HG03280 (cell line): Measurements from ENCODE around the gene RANBP17.
"Not testable (repeated sequence)": the region's sequence is repeated elsewhere in the genome, so short reads cannot be mapped to it uniquely, and the experiment has no call there.

Source experiments
- ATAC-seq: cut with Tn5 transposase; IDR thresholded peaks from one replicate; pipeline ENCODE4 v1.9.1; 2021; ENCODE audit warnings: mild to moderate bottlenecking, moderate library complexity; ENCODE audit not compliant: unreplicated experiment

The RANBP17 gene

GRCh38 chr5:171143926-171144325 lies 282.1 kb downstream of the RANBP17 start:
- ATAC-seq: no peak

GRCh38 chr5:171149333-171149732 lies 287.5 kb downstream of the RANBP17 start:
- ATAC-seq: peak; percentile 87

GRCh38 chr5:171149772-171150171 lies 288.0 kb downstream of the RANBP17 start:
- no peak for ATAC-seq

DNA sequence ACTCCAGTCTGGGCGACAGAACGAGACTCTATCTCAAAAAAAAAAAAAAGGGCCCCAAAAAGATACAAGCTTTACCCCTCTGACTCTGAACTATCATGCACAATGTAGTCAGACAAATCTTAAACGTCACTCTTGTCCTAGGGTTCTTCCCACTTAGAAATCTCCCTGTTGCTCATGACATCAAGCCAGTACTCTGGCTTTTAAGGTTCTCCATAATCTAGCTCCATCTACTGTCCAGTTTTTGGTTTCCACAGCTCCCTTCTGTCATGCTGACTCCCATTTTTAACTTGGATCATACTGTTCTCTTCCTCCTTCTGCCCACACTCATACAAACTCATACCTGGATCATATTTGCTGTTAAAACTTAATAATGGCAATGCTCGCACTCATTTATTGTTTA lies 290.6 kb downstream of the RANBP17 start:
- no peak for ATAC-seq

DNA sequence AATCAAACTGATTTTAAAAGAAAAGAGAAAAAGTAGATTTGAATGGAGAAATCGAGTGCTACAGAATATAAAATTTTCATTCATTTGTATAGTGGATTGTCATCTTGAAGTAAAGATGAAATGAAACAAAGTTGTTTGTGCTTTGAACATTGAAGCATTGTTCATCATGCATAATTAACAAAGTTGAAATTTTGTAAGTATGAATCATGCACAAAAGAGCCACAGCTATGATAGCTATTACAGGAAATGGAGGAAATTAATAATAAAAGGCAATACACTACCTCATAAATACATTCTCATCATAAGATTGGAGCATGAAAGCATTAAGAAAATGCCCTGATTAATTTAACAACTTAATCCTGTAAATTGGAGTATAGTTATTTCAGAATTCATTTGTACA lies 293.8 kb downstream of the RANBP17 start:
- no peak for ATAC-seq

DNA sequence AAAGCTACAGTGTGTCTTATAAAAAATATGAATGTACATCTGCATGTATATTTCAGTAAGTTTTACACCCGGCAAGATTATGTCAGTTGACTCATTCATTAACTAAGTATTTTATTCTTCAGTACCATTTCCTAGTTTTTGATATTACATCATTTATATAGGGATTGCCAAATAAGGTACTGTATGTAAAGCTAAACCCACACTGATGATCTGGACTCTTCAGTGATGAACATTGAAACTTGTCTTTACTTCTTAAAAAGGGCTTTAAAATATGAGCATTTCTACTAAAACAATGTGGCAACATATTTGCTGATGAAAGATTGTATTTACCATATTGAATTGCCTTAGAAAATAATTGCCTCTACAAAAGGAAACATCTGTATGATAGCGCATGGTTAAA lies 295.5 kb downstream of the RANBP17 start:
- no peak for ATAC-seq

DNA sequence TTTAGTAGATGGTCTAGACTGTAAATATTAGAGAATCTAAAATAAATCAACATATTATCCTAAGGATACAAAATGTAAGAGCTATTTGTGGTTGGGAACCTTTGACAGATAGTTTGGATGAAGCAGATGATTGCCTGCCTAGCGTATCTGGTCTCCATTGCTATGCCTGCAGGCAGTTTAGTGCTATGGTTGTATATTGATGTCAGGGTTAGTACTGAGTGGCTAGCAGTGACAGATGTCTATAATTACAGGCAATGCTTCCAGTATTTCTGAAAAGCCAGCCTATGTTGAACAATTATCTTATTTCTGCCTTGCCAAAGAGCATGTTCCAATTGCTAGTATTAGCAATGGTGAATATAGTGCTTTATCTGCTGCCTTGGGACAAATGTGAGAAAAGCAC lies 296.0 kb downstream of the RANBP17 start:
- ATAC-seq: no peak

- no peak for ATAC-seq
Measured at GRCh38 chr5:171158581-171158980, 296.8 kb downstream of the RANBP17 start.

DNA sequence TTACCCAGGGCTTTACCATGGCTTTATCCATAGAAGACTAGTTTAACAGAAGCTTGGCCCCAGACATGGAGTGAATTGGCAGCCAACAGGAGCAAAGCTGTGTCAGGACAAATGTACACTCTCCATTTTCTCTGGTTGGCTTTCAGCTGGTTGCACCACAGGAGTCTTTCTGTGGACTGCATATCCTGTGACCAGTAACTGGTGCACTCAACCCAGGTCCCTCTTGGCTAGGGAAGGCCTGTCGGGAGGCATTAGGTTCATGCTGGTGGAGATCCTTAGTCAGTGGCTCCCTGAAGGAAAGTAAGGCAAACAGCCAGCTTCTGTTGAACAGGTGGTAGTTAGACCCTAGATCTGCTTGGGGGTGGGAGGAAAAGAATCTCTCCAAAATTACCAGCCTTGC lies 300.3 kb downstream of the RANBP17 start:
- ATAC-seq: no peak

GRCh38 chr5:171162596-171162995 lies 300.8 kb downstream of the RANBP17 start:
- ATAC-seq: peak; percentile 70

GRCh38 chr5:171166766-171167165 lies 304.9 kb downstream of the RANBP17 start:
- ATAC-seq: no peak

DNA sequence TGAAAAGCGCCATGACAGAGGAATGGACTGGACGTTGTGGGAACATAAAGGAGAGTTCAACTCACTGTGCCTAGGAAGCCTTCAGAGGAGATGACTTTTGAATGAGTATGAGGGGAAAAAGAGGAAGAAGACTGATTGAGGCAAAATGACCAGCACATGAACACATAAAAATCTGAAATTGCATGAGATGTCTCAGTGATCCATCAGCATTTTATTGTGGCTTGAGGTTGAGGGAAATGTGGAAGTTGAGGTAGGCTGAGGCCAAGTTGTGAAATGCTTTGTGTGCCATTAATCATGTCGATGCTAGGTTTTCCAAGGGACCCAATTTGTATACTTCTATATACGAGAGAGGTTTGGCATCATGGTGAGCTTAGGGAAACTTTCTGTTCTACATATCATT lies 306.4 kb downstream of the RANBP17 start:
- ATAC-seq: no peak

DNA sequence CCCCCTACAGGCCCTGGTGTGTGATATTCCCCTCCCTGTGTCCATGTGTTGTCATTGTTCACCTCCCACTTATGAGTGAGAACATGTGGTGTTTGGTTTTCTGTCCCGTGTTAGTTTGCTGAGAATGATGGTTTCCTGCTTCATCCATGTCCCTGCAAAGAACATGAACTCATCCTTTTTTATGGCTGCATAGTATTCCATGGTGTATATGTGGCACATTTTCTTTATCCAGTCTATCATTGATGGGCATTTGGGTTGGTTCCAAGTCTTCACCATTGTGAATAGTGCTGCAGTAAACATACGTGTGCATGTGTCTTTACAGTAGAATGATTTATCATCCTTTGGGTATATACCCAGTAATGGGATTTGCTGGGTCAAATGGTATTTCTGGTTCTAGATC lies 313.1 kb downstream of the RANBP17 start:
- ATAC-seq: not testable (repeated sequence)

GRCh38 chr5:171175746-171176145 lies 313.9 kb downstream of the RANBP17 start:
- ATAC-seq: no peak

DNA sequence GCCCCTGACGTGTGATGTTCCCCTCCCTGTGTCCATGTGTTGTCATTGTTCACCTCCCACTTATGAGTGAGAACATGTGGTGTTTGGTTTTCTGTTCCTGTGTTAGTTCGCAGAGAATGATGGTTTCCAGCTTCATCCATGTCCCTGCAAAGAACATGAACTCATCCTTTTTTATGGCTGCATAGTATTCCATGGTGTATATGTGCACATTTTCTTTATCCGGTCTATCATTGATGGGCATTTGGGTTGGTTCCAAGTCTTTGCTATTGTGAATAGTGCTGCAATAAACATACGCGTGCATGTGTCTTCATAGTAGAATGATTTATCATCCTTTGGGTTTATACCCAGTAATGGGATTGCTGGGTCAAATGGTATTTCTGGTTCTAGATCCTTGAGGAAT lies 316.4 kb downstream of the RANBP17 start:
- ATAC-seq: not testable (repeated sequence)

DNA sequence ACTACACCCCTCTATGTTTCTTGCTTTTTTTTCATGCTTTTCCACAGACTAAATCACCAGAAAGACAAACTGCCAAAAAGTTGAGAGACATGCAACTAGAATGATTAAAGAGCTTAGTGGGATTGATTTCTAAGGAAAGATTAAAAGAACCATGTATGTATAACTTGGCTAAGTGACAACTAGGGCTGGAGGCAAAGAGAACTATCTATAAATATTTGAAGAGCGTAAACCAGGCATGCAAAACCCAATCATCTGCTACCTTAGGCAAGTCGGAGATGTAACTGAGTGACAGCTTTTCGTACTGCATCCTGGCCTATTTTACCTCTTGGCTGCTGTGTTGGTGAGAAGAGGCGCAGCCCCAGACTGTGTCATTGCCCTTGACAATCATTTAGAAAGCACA lies 326.2 kb downstream of the RANBP17 start:
- no peak for ATAC-seq

DNA sequence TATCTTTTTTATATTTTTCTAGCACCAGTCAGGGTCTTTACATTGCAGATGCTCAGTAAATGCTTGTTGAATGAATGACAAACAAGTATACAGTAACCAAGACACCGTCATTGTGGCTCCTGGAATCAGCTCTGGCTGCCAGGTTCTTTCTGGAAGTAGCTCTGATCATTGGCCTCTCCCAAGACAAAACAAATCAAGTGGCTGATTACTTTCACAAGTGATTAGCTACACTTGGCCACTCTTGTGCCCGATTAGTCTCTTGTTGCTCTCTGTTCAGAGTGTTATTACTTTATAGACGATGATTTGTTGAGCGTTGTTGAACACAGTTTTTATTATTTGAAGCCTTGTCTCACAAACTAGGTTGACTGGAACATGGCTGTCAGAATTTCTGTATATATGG lies 327.6 kb downstream of the RANBP17 start:
- no peak for ATAC-seq

DNA sequence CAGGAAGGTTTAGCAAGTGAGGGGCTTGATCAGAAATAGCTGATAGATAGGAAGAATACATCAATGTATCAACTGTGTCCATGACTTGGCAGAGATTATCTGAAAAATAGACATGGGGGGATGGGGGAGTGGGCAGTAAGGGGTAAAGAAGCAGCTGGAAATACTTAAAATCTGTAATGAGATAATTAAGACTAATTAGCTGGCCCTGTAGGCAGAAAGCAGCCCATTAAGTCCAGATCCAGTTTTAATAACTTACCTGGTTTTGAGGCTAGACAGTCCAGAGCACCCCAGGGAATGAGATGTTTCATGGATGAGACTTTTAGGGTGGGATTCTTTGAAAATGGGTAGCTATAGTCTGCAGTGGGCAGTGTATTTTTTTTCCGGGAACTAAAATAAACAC lies 330.3 kb downstream of the RANBP17 start:
- no peak for ATAC-seq

- ATAC-seq: no peak
Measured at GRCh38 chr5:171201310-171201709, 339.5 kb downstream of the RANBP17 start.

GRCh38 chr5:171205375-171205774 lies 343.6 kb downstream of the RANBP17 start:
- no peak for ATAC-seq

GRCh38 chr5:171207256-171207847 lies 345.5 kb downstream of the RANBP17 start:
- ATAC-seq: no peak

DNA sequence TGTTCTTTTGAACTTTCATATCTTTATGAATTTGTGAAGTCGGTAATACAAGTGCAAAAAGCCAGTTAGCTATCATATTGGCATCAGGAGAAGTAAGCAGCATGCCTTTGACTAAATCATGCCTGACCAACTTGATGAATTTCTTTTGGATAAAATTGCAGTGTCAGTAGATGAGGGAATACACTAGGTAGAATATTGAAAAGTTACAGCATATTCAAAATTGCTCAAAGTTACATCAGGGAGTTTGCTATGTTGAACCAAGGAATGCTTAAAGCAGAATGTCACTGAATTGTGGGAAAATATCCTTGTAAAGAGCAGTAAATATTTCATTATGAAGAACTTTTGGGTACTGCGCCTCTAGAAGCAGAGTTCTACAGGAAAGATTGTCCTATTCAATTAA lies 360.1 kb downstream of the RANBP17 start:
- ATAC-seq: no peak

DNA sequence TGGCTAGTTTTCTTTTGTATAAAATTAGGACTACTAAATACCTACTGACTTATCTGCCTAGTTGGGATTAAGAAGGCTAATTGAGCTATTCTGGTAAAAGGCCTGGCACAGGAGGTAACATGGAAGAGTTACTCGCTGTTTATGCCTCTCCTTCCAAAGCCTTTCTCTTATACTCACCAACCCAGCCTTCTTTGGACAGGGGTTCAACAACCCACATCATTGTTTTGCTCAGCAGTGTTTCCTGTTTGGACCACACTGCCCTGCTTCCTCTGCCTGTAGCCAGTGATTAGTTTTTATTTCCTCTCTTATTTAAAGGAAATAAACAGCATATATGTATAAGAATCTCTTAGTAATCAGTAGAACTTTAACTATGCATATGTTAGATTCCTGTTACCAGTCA lies 362.1 kb downstream of the RANBP17 start:
- no peak for ATAC-seq
